ENCODE results near the gene RHOBTB3.

DNA sequence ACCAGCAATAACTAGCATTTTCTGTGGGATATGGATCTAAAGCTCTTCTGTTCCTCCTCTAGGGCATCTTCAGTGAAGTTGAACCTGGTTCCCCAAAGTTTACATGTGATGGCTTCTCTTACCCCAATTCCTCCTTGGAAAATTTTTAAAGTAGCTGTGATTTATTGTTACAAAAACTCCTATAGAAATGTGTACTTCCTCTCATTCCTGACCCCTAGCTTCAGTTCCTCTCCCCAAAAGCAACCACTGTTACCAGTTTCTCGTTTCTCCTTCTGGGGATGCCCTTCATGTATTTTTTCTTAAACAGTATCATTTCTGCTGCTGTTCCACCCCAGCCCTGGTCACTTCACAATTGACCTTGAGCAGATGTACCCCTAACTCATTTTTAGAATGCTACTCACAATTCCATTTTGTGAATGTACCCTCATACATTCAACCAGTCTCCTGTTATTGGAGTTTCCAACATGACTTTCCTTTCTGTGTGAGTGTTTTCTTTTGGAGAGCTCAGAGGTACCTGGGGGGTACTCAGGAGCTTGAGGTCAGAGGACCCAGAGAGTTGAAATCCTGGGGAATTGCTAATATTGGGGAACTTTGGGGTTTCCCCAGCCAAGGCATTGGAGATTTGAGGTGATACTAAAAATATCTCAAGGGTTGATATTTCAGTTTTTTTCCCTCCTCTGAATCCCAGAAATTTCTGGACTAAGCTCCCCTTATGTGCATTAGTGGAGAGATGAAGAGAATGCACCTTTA is 110.0 kb downstream of the RHOBTB3 start:
- TF ChIP-seq, protein P1, sequence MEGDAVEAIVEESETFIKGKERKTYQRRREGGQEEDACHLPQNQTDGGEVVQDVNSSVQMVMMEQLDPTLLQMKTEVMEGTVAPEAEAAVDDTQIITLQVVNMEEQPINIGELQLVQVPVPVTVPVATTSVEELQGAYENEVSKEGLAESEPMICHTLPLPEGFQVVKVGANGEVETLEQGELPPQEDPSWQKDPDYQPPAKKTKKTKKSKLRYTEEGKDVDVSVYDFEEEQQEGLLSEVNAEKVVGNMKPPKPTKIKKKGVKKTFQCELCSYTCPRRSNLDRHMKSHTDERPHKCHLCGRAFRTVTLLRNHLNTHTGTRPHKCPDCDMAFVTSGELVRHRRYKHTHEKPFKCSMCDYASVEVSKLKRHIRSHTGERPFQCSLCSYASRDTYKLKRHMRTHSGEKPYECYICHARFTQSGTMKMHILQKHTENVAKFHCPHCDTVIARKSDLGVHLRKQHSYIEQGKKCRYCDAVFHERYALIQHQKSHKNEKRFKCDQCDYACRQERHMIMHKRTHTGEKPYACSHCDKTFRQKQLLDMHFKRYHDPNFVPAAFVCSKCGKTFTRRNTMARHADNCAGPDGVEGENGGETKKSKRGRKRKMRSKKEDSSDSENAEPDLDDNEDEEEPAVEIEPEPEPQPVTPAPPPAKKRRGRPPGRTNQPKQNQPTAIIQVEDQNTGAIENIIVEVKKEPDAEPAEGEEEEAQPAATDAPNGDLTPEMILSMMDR (IDR thresholded peaks at IDR 0.05) = no peak
- no peak for TF ChIP-seq POLR2A (IDR thresholded peaks at IDR 0.05)
